Fibroblast of gingiva (primary cell): ENCODE data around the gene NCCRP1.

Experiments used
- DNase-seq: peaks from one replicate; pipeline ENCODE4 v3.0.0-alpha.2; 2011; ENCODE audit warnings: low read depth

Gene NCCRP1

DNA sequence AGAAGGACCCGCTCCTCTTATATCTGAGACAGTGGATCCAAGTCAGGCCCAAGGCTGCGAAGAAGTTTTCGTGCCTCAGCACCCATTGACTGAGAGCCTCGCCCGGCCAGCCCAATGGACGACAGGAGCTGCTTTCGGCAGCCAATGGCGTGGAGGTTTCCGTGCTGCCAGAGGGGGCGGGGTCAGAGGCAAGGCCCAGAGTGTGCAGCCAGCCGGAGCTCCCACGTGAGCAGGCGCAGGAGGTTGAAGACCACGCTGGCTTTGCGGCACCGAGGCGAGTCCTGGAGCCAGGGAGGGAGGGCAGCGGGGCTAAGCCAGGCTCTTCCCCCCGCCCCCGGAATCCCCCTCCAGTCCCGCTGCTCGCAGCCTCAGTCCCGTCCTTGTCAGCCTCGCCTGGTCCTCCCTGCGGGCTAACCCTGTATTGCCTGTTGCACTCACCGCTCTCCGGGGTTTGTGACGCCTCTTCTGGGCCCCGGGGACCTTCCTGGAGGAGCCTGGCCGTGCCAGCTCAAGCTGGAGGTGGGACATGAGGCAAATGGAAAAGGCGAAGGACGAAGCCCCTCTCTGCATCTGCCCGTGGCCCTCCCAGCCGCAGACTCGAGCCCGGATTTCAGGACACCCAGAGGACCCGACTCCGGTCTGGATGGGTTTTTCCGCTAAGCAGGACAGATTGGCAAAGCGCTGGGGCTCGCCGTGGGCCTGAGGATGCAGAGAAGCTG lies 50.3 kb downstream of the NCCRP1 start:
- no peak for DNase-seq

DNA sequence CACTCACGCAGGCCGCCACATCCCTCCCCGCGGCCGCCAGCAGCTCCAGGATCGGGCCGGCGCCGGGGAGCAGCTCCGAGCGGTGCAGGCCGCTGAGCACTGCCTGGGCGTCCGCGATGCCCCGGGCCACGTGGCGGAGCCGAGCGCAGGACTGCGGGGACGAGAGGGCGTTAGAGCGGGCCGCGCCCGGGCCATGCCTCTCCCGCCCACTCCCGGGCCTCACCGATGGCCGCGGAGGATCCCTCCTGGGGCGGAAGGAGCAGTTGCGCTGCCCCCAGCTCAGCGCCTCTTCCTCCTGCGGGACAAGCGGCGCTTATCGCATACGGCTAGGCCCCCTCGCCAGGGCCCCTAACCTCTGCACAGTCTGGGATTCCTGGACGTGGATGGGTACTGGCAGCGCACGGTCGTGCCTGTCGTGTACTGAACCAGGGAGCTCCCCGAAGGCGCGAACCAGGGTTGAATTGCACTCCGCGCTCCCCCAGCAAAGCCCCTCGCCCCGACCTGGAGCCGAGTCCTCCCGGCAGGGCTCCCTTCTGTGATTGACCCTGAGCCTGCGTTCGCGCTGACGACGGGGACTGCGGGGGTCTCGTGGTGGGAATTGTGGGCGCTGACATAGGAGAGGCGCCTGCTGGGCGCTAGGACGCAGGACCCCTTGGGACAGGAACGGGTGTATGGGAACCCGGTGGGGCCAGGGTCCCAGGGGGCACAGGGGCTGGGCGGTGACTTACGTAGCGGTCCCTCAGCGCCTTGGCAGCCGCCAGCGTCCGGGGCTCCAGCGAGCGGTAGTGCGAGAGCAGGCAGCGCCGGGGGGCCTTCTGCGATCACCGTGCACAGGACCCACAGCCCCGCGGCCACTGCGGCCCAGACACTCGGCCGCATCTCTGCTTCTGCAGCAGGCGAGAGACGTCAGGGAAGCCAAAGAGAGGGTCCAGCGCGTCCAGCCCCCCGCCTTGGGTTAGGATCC lies 51.2 kb downstream of the NCCRP1 start:
- DNase-seq: no peak

DNA sequence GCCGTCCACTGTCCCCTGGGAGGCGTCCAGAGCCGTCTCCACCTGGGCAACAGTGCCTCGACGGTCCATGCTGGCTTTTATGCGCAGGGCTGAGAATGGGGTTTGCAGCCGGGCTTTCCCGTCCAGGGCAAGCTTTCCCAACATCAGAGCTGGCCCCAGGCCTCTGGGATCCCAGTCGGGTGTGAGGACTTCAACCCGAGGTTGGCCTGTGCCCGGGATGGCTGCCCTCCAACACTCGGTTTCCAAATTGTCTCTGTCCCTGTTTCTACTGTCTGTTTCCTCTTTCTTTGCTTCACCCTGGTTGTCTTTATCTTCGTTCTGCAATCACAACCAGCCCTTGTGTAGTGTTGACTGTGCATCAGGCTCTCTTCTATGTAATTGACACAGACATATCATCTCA lies 52.0 kb downstream of the NCCRP1 start, which contains the start of gene IFNL4:
IFNL4 (minus strand) TSS at position 51 of the 400 bp plus-strand sequence.
- DNase-seq: no peak

DNA sequence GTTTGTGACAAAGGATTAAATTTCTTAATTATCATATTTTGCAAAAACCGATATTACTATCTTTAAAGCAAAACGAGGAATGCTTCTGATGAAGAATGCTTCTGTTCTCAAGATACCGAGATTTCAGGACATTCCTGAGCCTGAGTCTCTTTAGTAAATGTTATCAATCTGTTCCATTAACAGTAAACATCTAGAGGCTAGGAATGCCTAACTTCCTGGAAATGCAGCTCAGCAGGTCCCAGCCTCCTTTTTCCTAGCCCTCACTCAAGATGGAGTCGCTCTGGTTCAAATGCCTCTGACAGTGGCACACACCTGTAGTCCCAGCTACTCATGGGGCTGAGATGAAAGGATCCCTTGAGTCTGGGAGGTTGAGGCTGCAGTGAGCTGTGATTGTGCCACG lies 54.3 kb downstream of the NCCRP1 start:
- no peak for DNase-seq
